ENCODE results near the gene POLN.
"Not testable (repeated sequence)": the region's sequence is repeated elsewhere in the genome, so short reads cannot be mapped to it uniquely, and the experiment has no call there.

POLN gene

DNA sequence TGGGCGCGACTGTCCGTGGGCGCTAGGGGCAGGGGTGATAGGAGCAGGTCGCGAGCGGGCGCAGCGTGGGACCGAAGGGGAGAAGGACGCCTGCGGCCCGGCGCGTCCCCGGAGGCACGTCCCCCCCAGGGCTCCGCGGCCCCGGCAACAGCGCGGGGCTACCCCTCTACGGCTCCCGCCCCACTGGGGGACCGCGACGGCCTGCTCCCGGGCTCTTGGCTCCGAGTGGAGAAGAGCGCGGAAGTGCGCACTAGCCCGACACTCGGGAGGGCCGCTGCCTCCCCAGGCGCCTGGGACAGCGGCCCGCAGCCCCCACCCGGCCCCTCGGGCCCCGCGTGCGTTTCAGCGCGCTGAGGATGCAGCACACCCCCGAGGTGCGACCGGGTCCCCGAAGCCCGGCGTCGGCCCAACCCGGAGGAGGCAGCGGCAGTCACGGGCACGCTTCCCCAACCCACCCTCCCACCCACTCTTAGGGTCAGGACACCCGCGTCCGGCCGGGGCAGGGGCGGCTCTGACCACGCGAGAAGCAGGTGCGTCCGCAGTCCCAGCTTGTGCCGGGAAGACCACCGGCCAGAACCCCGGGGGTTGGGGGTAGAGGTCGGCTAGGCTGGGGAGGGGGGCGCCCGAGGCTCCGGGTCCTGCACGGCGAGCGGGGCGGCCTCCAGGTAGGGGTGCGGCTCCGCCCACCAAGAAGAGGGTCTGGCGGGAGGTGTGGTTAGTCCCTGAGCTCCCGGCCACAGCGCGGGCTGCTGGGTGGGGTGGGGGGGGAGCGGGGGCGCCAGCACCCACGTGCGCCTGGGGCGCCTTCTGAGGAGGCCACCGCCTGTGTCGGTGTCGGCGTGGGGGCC is 201.3 kb downstream of the POLN start:
- no peak for DNase-seq

DNA sequence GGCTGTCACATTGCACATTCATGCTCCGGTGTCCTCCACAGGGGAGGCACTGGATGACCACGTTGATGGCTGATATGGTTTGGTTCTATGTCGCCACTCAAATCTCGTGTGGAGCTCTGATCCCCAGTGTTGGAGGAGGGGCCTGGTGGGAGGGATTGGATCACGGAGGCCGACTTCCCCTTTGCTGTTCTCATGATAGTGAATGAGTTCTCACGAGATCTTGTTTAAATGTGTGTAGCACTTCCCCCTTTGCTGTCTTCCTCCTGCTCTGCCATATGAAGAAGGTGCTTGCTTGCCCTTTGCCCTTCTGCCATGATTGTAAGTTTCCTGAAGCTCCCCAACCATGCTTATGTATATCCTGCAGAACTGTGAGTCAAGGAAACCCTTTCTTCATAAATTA is 205.1 kb downstream of the POLN start:
- DNase-seq: no peak

DNA sequence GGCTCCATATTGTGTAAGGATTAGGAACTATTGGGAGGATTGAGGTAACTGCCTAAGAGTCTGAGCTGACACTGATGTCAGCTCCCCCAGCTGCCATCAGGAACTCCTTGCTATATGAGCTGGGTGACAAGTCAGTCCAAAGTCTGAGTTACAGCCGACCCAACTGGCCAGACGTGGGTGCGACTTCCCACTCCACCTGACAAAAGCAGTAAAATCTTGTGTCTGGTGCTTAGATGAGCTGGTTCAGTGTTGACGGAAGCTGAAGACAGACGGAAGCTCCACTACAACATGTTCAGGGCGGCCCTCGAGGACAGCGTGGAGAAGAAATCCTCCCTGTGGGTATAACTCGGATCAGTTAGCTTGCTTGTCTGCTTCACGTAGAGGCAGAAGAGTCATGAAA is 205.6 kb downstream of the POLN start:
- DNase-seq: no peak

DNA sequence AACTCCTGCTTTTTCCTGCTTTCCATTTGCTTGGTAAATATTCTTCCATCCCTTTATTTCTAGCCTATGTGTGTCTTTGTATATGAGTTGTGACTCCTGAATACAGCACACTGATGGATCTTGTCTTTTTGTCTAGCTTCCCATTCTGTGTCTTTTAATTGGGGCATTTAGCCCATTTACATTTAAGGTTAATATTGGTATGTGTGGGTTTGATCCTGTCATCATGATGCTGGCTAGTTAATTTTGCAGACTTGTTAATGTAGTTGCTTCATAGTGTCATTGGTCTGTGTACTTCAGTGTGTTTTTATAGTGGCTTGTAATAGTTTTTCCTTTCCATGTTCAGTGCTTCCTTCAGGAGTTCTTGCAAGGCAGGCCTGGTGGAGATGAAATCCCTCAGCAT is 210.8 kb downstream of the POLN start:
- DNase-seq: not testable (repeated sequence)

DNA sequence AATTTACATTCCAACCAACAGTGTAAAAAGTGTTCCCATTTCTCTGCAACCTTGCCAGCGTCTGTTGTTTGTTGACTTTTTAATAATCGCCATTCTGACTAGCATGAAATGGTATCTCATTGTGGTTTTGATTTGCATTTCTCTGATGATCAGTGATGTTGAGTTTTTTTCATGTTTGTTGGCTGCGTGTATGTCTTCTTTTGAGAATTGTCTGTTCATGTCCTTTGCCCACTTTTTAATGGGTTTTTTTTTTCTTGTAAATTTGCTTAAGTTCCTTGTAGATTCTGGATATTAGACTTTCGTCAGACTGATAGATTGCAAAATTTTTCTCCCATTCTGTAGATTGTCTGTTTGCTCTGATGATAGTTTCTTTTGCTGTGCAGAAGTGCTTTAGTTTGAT is 214.8 kb downstream of the POLN start:
- not testable (repeated sequence) for DNase-seq

DNA sequence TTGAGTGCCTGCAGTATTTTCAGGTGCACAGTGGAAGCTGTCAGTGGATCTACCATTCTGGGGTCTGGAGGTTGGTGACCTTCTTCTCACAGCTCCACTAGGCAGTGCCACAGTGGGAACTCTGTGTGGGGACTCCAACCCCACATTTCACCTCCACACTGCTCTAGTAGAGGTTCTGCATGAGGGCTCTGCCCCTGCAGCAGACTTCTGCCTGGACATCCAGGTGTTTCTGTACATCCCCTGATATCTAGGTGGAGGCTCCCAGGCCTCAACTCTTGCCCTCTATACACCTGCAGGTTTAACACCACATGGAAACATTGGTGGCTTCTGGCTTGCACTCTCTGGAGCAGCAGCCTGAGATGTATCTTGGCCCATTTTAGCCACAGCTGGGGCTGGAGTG is 216.1 kb downstream of the POLN start:
- no peak for DNase-seq

DNA sequence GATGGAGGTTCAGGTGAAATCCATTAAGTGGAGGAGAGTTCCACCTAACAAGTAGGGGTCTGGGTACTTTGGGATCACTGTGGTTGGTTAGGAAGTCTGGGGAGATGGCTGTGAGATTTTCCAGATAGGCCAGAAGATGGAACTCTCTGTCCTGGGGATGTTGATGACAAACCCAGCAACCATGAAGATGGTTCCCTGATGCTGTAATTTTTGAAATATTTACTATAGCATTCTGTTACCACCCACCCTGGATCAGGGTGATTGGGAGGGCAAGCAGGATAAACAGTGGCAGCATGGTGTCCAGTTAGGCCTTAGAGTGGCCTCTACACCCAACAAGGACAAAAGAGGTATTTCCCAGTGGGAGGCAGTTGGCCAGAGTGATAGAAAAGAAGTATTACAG is 217.2 kb downstream of the POLN start:
- DNase-seq: no peak
